Measurements from ENCODE around the gene JAML. TPM values are rescaled to one million over a fixed set of nuclear protein-coding genes. Genes with fewer than 3 reads are reported as not detected.
A peak's percentile ranks its signal among the peaks of the same experiment; 100 is the strongest.

JAML gene
- total RNA-seq, 1 donor from 2014 or later = 0.09 TPM

DNA sequence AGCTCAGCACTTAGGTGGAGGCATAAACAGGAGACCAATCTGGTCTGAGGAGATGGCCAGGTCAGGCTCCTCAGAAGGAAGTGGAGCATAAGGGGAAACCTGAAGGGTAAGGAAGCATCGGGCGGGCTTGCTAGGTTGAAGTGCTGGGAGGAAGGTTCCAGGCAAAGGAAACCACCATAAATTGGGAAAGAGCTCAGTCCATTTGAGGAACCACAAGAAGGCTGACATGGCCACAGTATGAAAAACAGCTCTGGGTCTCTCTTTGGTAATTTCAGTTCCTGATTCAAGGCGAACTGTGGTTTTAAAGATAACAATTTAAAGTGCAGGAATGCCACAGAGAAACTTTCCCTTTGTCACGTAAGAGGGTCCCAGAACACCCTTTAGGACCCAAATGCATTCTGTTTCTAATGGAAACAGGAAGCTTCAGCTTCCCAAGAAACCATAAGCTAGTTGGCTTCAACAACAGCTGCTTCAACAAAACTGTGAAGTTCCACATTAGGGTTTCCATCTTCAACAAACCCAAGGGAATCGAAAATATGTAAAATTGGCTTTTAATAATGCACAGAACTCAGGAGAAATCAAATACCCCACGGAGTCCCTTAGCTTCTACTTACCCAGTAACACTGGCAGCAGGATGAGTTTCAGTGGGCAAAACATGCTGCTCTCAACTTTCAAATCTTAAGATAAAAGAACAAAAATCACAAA, 10.4 kb downstream of the JAML start:
- Histone ChIP-seq H3K36me3 (no peaks in the 10 kb centered on the region), H3K9me3 (ENCODE audit: low read depth) (no peaks in the 10 kb centered on the region), H4K20me1 (ENCODE audit: low read depth) (no peaks in the 10 kb centered on the region), H3K4me2 (no peak overlapping the region), H3K4me3 (no peak overlapping the region), H2AFZ (replicated peaks) (no peak overlapping the region), H3K27ac (no peak overlapping the region), H3K79me2 (ENCODE audit: low read depth) (no peaks in the 10 kb centered on the region), H3K4me1 (peaks cover 42% of the 10 kb centered on the region), H3F3A (ENCODE audit: low read depth) (peaks cover 40% of the 10 kb centered on the region), H3K27me3 (no peaks in the 10 kb centered on the region), H3K9ac (no peak overlapping the region)
- Mint-ChIP-seq H3K36me3 (no peaks in the 10 kb centered on the region), H3K9me3 (no peaks in the 10 kb centered on the region), H3K4me1 (peaks cover 26% of the 10 kb centered on the region), H3K27me3 (ENCODE audit: insufficient read depth, low read depth) (peaks cover 6% of the 10 kb centered on the region), H3K4me3 (no peak overlapping the region), H3K27ac (no peak overlapping the region)
- TF ChIP-seq, protein P1, sequence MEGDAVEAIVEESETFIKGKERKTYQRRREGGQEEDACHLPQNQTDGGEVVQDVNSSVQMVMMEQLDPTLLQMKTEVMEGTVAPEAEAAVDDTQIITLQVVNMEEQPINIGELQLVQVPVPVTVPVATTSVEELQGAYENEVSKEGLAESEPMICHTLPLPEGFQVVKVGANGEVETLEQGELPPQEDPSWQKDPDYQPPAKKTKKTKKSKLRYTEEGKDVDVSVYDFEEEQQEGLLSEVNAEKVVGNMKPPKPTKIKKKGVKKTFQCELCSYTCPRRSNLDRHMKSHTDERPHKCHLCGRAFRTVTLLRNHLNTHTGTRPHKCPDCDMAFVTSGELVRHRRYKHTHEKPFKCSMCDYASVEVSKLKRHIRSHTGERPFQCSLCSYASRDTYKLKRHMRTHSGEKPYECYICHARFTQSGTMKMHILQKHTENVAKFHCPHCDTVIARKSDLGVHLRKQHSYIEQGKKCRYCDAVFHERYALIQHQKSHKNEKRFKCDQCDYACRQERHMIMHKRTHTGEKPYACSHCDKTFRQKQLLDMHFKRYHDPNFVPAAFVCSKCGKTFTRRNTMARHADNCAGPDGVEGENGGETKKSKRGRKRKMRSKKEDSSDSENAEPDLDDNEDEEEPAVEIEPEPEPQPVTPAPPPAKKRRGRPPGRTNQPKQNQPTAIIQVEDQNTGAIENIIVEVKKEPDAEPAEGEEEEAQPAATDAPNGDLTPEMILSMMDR (IDR thresholded peaks at IDR 0.05) = no peak
- no peak for TF ChIP-seq EZH2phosphoT487 (IDR thresholded peaks at IDR 0.05)
- no peak for TF ChIP-seq EZH2 (IDR thresholded peaks at IDR 0.05)
- no peak for DNase-seq (ENCODE audit: low spot score)

DNA sequence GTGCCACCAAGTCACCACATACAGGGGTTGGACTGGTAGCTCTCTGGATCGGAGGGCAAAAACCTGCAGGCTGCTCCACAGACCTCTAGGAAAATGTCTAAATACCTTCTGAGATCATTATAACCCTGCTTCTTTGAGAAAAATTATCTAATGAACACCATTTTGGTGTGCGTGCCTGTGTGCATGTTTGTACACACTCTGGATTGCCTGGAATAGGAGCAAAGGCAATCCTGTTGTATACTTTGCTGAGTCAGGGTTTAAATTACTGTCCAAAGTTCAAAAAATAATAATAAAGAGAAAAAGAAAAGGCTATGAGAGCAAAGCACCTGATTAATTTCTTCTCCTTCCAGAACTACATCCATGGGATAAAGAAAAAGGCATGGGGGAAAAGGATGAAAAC, 11.0 kb downstream of the JAML start:
- Histone ChIP-seq H3K79me2 (ENCODE audit: low read depth) (no peaks in the 10 kb centered on the region), H2AFZ (replicated peaks) (peak overlapping the region; percentile 44), H3K27ac (no peak overlapping the region), H3K36me3 (no peaks in the 10 kb centered on the region), H4K20me1 (ENCODE audit: low read depth) (no peaks in the 10 kb centered on the region), H3K4me3 (no peak overlapping the region), H3K9ac (no peak overlapping the region), H3K4me1 (peaks cover 47% of the 10 kb centered on the region), H3K4me2 (peak overlapping the region; percentile 59), H3F3A (ENCODE audit: low read depth) (peaks cover 45% of the 10 kb centered on the region), H3K9me3 (ENCODE audit: low read depth) (no peaks in the 10 kb centered on the region), H3K27me3 (no peaks in the 10 kb centered on the region)
- Mint-ChIP-seq H3K27ac (no peak overlapping the region), H3K4me3 (no peak overlapping the region), H3K4me1 (peaks cover 26% of the 10 kb centered on the region), H3K36me3 (no peaks in the 10 kb centered on the region), H3K27me3 (ENCODE audit: insufficient read depth, low read depth) (peaks cover 10% of the 10 kb centered on the region), H3K9me3 (no peaks in the 10 kb centered on the region)
- TF ChIP-seq EZH2 (IDR thresholded peaks at IDR 0.05) = no peak
- no peak for TF ChIP-seq EZH2phosphoT487 (IDR thresholded peaks at IDR 0.05)
- TF ChIP-seq, protein P1 (IDR thresholded peaks at IDR 0.05) = no peak
- no peak for DNase-seq (ENCODE audit: low spot score)

DNA sequence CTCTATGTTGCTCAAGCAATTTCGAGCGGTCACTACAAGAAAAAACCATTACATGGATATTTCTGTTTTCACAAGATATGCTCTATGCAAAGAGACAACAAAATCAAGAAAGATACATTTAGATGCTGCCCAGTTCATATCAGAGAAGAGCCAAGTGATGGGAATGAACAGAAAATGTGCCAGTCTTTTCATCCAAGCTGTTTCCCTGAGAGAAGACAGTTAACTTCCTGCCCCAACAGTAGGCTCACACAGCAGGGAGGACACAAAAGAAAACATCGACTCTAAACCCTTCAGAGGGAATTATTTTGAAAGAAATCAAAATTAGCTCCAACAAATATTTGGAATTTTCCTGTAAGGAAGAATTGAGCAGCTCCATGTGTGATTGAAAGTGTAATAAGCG, 11.6 kb downstream of the JAML start:
- Mint-ChIP-seq H3K27ac (no peak overlapping the region), H3K4me1 (peaks cover 26% of the 10 kb centered on the region), H3K9me3 (no peaks in the 10 kb centered on the region), H3K27me3 (ENCODE audit: insufficient read depth, low read depth) (peaks cover 10% of the 10 kb centered on the region), H3K36me3 (no peaks in the 10 kb centered on the region), H3K4me3 (no peak overlapping the region)
- H4K20me1 ChIP-seq (ENCODE audit: low read depth) = no peaks in the 10 kb centered on the region
- no peak overlapping the region for H3K4me3 ChIP-seq
- no peak overlapping the region for H3K9ac ChIP-seq
- peaks cover 47% of the 10 kb centered on the region for H3K4me1 ChIP-seq
- peak overlapping the region; percentile 44 for H2AFZ ChIP-seq (replicated peaks)
- H3K27me3 ChIP-seq = no peaks in the 10 kb centered on the region
- peaks cover 45% of the 10 kb centered on the region for H3F3A ChIP-seq (ENCODE audit: low read depth)
- H3K36me3 ChIP-seq = no peaks in the 10 kb centered on the region
- TF ChIP-seq EZH2 (IDR thresholded peaks at IDR 0.05) (no peak), EZH2phosphoT487 (IDR thresholded peaks at IDR 0.05) (no peak)
- TF ChIP-seq, protein P1 (IDR thresholded peaks at IDR 0.05) = no peak
- peak overlapping the region; percentile 63 for H3K27ac ChIP-seq
- DNase-seq (ENCODE audit: low spot score) = no peak
- no peaks in the 10 kb centered on the region for H3K9me3 ChIP-seq (ENCODE audit: low read depth)
- H3K79me2 ChIP-seq (ENCODE audit: low read depth) = no peaks in the 10 kb centered on the region
- H3K4me2 ChIP-seq = peak overlapping the region; percentile 59
